CD14-positive monocyte (primary cell): ENCODE results near the gene SLC4A1AP. TPM values are rescaled to one million over a fixed set of nuclear protein-coding genes. Genes with fewer than 3 reads are reported as not detected.

ENCODE experiments used
- DNase-seq, 3 donors: peaks; one replicate each; pipeline ENCODE4 v3.0.0-alpha.2; 2011 to 2022
- H2AFZ ChIP-seq: 2 replicates; pipeline ENCODE4 v1.6.0; 2012; ENCODE audit warnings: mild to moderate bottlenecking, low read depth, low read length, inconsistent platforms; ENCODE audit not compliant: insufficient read depth, poor library complexity, severe bottlenecking
- H3K27ac ChIP-seq, 2 donors: 1 replicate in 1 of 2; 2 replicates in 1 of 2; pipeline ENCODE4 v1.5.1; 2012 to 2013; ENCODE audit warnings: low read length in 2 of 2, control low read depth in 1 of 2, inconsistent platforms in 1 of 2, low read depth in 1 of 2, mild to moderate bottlenecking in 1 of 2
- H3K27me3 ChIP-seq, 2 donors: one replicate each; pipeline versions ENCODE4 v1.6.0 to v1.6.1; 2011 to 2013; ENCODE audit warnings: low read length in 2 of 2; ENCODE audit not compliant: control insufficient read depth in 2 of 2, insufficient read depth in 2 of 2
- H3K36me3 ChIP-seq, 2 donors: replicated peaks in 1 of 2; 1 replicate in 1 of 2; 2 replicates in 1 of 2; pipeline versions ENCODE4 v1.5.1 to v1.6.1; 2012 to 2013; ENCODE audit warnings: low read length in 2 of 2, control low read depth in 1 of 2, inconsistent platforms in 1 of 2, mild to moderate bottlenecking in 1 of 2; ENCODE audit not compliant: insufficient read depth in 2 of 2, control insufficient read depth in 1 of 2
- H3K4me1 ChIP-seq, 2 donors: 1 replicate in 1 of 2; 2 replicates in 1 of 2; pipeline versions ENCODE4 v1.5.1 to v1.6.1; 2012 to 2013; ENCODE audit warnings: low read length in 2 of 2, control low read depth in 1 of 2, inconsistent platforms in 1 of 2, mild to moderate bottlenecking in 1 of 2, moderate library complexity in 1 of 2; ENCODE audit not compliant: insufficient read depth in 2 of 2, control insufficient read depth in 1 of 2
- H3K4me2 ChIP-seq: replicated peaks from 2 replicates; pipeline ENCODE3; 2012; ENCODE audit warnings: low read length, moderate library complexity, mild to moderate bottlenecking; ENCODE audit not compliant: poor library complexity, severe bottlenecking; ENCODE audit errors: extremely low read depth
- H3K4me3 ChIP-seq, 3 experiments: fragments of 200-600 bp in 1 of 3; sonication (generic) in 1 of 3; replicated peaks in 1 of 3; 1 replicate in 2 of 3; 2 replicates in 1 of 3; pipeline ENCODE4 v1.5.1; 2011 to 2013; ENCODE audit warnings: low read length in 3 of 3, mild to moderate bottlenecking in 3 of 3, control low read depth in 2 of 3, low read depth in 2 of 3, inconsistent platforms in 1 of 3, moderate library complexity in 1 of 3
- H3K79me2 ChIP-seq: 2 replicates; pipeline ENCODE4 v1.6.0; 2012; ENCODE audit warnings: mild to moderate bottlenecking, control low read depth, inconsistent platforms, low read length, moderate library complexity; ENCODE audit not compliant: insufficient read depth
- H3K9ac ChIP-seq: 2 replicates; pipeline ENCODE4 v1.6.0; 2017; ENCODE audit warnings: low read length, mild to moderate bottlenecking; ENCODE audit not compliant: insufficient read depth, poor library complexity, severe bottlenecking
- H3K9me3 ChIP-seq, 2 donors: replicated peaks in 1 of 2; 1 replicate in 1 of 2; 2 replicates in 1 of 2; pipeline versions ENCODE4 v1.5.1 to v1.6.1; 2012 to 2013; ENCODE audit warnings: low read length in 2 of 2, control low read depth in 1 of 2; ENCODE audit not compliant: control insufficient read depth in 1 of 2, insufficient read depth in 1 of 2
- H4K20me1 ChIP-seq: 2 replicates; pipeline ENCODE4 v1.6.0; 2012; ENCODE audit warnings: mild to moderate bottlenecking, low read length, control low read depth, moderate library complexity; ENCODE audit not compliant: insufficient read depth
- H3K27ac Mint-ChIP-seq, 7 donors: one replicate each; pipeline ENCODE4 v1.8.0; 2020; ENCODE audit warnings: mild to moderate bottlenecking in 7 of 7, mixed read lengths in 7 of 7, moderate library complexity in 6 of 7, inconsistent platforms in 2 of 7
- H3K27me3 Mint-ChIP-seq, 3 donors: one replicate each; pipeline ENCODE4 v1.8.0; 2021 to 2022; ENCODE audit warnings: low read depth in 3 of 3, mild to moderate bottlenecking in 3 of 3, mixed read lengths in 3 of 3, moderate library complexity in 3 of 3, inconsistent platforms in 1 of 3
- H3K36me3 Mint-ChIP-seq, 2 donors: one replicate each; pipeline ENCODE4 v1.8.0; 2020; ENCODE audit warnings: mixed read lengths in 2 of 2, inconsistent platforms in 1 of 2, mild to moderate bottlenecking in 1 of 2
- H3K4me1 Mint-ChIP-seq: one replicate; pipeline ENCODE4 v1.8.0; 2020; ENCODE audit warnings: mild to moderate bottlenecking, mixed read lengths
- H3K4me3 Mint-ChIP-seq, 2 donors: one replicate each; pipeline ENCODE4 v1.8.0; 2020; ENCODE audit warnings: mild to moderate bottlenecking in 2 of 2, mixed read lengths in 2 of 2, moderate library complexity in 1 of 2
- H3K9me3 Mint-ChIP-seq, 7 donors: one replicate each; pipeline ENCODE4 v1.8.0; 2020 to 2022; ENCODE audit warnings: mixed read lengths in 7 of 7, mild to moderate bottlenecking in 6 of 7, moderate library complexity in 6 of 7, inconsistent platforms in 2 of 7
- CTCF ChIP-seq: fragments of 200-600 bp; IDR thresholded peaks from one replicate; pipeline ENCODE4 v1.8.0; 2022; ENCODE audit warnings: antibody characterized with exemption, mild to moderate bottlenecking
- WGBS: methylation state at CpG from one replicate; pipeline ENCODE4 v1.1.5; 2013; ENCODE audit warnings: missing lambda C conversion rate; ENCODE audit not compliant: insufficient coverage; 5-methylcytosine and 5-hydroxymethylcytosine counted together
- intact Hi-C, 2 donors: fragments of 100-400 bp; cut with micrococcal nuclease; formaldehyde crosslinking; loops; one replicate each; pipeline versions ENCODE4 v1.15.0 to v1.15.1; 2023
- polyA plus RNA-seq, 3 donors: library from polyadenylated mRNA; depleted of rRNA in 1 of 3; unstranded in 2 of 3; stranded (reverse) in 1 of 3; fragments of 300-500 nt in 2 of 3; fragments of >200 nt in 1 of 3; fragmentation: Illumina TruSeq in 2 of 3; gene quantifications; 1 replicate in 2 of 3; 2 replicates in 1 of 3; pipeline ENCODE4 v1.2.3, GENCODE V29; 2012 to 2021

SLC4A1AP gene
- polyA plus RNA-seq, 3 donors, result 12.7 to 24.9 (median 18.3) TPM

- Histone ChIP-seq H3K9ac (no peak overlapping the region), H2AFZ (no peak overlapping the region), H3K27ac (no peak overlapping the region), H3K4me3 (no peak overlapping the region), H4K20me1 (no peaks in the 10 kb centered on the region), H3K4me2 (no peak overlapping the region), H3K79me2 (no peaks in the 10 kb centered on the region), H3K4me1 (no peaks in the 10 kb centered on the region), H3K9me3 (no peaks in the 10 kb centered on the region), H3K36me3 (peaks cover 72 to 92% of the 10 kb centered on the region in 2 donors), H3K27me3 (no peaks in the 10 kb centered on the region)
- intact Hi-C loops, result no loop called here
- no peaks in the 10 kb centered on the region for H3K4me1 Mint-ChIP-seq
- TF ChIP-seq CTCF, result no peak
- H3K36me3 Mint-ChIP-seq, result peaks cover 63 to 83% of the 10 kb centered on the region in 2 donors
- no peak for DNase-seq
- no peaks in the 10 kb centered on the region for H3K27me3 Mint-ChIP-seq
- H3K9me3 Mint-ChIP-seq, result no peaks in the 10 kb centered on the region
- H3K4me3 Mint-ChIP-seq, result no peak overlapping the region
- WGBS, result no CpG with 5 or more reads among the region's 2 CpGs
- H3K27ac Mint-ChIP-seq, result peak overlapping the region in 1 of 7 donors; percentile 7
Measured at GRCh38 chr2:27613985-27614384, 49.7 kb upstream of the SLC4A1AP start.

GRCh38 chr2:27615316-27615715, 48.4 kb upstream of the SLC4A1AP start:
- Histone ChIP-seq H3K36me3 (peaks cover 67 to 94% of the 10 kb centered on the region in 2 donors), H3K9ac (no peak overlapping the region), H3K27me3 (no peaks in the 10 kb centered on the region), H3K27ac (no peak overlapping the region), H4K20me1 (no peaks in the 10 kb centered on the region), H3K9me3 (no peaks in the 10 kb centered on the region), H3K4me2 (no peak overlapping the region), H3K4me3 (no peak overlapping the region), H3K79me2 (no peaks in the 10 kb centered on the region), H3K4me1 (no peaks in the 10 kb centered on the region), H2AFZ (no peak overlapping the region)
- intact Hi-C loops, result no loop called here
- WGBS, result 98% methylated on average over 3 of the region's 3 CpGs
- TF ChIP-seq CTCF, result no peak
- no peak for DNase-seq
- H3K9me3 Mint-ChIP-seq, result no peaks in the 10 kb centered on the region
- no peak overlapping the region for H3K4me3 Mint-ChIP-seq
- peak overlapping the region in 1 of 7 donors; percentile 11 for H3K27ac Mint-ChIP-seq
- H3K4me1 Mint-ChIP-seq, result no peaks in the 10 kb centered on the region
- H3K27me3 Mint-ChIP-seq, result no peaks in the 10 kb centered on the region
- peaks cover 63 to 83% of the 10 kb centered on the region in 2 donors for H3K36me3 Mint-ChIP-seq
